SJSA1 (cell line): ENCODE measurements around the gene PACSIN2. TPM values are rescaled to one million over a fixed set of nuclear protein-coding genes. Genes with fewer than 3 reads are reported as not detected.

Experiments used
- DNase-seq, 2 experiments: peaks; one replicate each; pipeline ENCODE4 v3.0.0-alpha.2; 2015 to 2020; ENCODE audit warnings: low spot score in 2 of 2, low read depth in 1 of 2
- H3K27ac ChIP-seq: fragments of 250-450 bp; sonication (Bioruptor Pico); 2 replicates; pipeline ENCODE4 v1.5.1; 2020; ENCODE audit warnings: mild to moderate bottlenecking, moderate library complexity
- H3K27me3 ChIP-seq: fragments of 250-450 bp; sonication (Bioruptor Pico); replicated peaks from 2 replicates; pipeline ENCODE4 v1.5.1; 2020; ENCODE audit warnings: mild to moderate bottlenecking, moderate library complexity
- H3K36me3 ChIP-seq: fragments of 250-450 bp; sonication (Bioruptor Pico); 2 replicates; pipeline ENCODE4 v1.5.1; 2020; ENCODE audit warnings: mild to moderate bottlenecking
- H3K4me1 ChIP-seq: fragments of 250-450 bp; sonication (Bioruptor Pico); replicated peaks from 2 replicates; pipeline ENCODE4 v1.6.1; 2021; ENCODE audit warnings: mild to moderate bottlenecking
- H3K4me3 ChIP-seq: fragments of 250-450 bp; sonication (Bioruptor Pico); 2 replicates; pipeline ENCODE4 v1.5.1; 2020; ENCODE audit warnings: mild to moderate bottlenecking
- H3K9me3 ChIP-seq: fragments of 250-450 bp; sonication (Bioruptor Pico); replicated peaks from 2 replicates; pipeline ENCODE4 v1.5.1; 2020; ENCODE audit warnings: mild to moderate bottlenecking
- total RNA-seq: library from RNA; depleted of rRNA; stranded (reverse); fragments of >200 nt; shearing (Covaris generic); gene quantifications from 2 replicates; pipeline ENCODE4 v1.2.3, GENCODE V29; 2014

PACSIN2 gene
- total RNA-seq, 1 experiment from 2014 or later, result 98.3 TPM

DNA sequence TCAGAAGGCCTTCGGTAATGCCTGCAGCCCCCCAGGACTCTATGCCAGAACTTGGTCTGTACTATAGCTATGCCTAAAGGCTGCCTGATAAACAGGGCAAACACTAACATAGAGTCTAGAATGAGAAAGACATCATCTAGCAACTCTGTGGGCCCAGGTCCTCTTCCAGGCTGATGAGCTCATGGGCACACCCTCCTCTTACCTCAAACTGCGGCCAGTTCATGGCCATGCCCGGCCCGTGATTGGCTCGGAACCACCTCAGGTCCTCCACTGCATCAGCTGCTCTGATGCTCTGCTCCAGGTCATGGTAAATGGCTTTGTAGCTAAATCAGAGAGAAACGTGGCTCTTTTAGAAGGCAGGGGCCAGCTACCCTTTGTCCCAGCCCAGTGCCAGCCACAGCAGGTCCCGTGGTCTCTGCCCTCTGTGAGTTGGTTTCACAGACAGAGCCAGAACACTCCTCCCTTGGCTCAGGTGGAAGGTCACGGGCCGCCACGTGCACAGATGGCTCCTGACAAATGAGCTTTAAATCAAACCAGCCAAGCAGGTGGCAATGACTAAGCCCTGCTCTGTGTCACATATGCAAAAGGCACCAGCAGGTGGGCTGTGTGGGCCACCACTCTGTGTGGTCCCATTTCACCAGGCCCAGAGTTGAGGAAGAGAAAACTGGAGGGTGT, 132.8 kb downstream of the PACSIN2 start:
- peaks cover 100% of the 10 kb centered on the region for H3K36me3 ChIP-seq
- no peaks in the 10 kb centered on the region for H3K27me3 ChIP-seq
- H3K9me3 ChIP-seq, result no peaks in the 10 kb centered on the region
- no peak for DNase-seq
- H3K4me1 ChIP-seq, result 0 out of 2 replicates have a peak, but pooled peaks cover 3% of the 10 kb centered on the region
- no peak overlapping the region for H3K27ac ChIP-seq
- no peak overlapping the region for H3K4me3 ChIP-seq

DNA sequence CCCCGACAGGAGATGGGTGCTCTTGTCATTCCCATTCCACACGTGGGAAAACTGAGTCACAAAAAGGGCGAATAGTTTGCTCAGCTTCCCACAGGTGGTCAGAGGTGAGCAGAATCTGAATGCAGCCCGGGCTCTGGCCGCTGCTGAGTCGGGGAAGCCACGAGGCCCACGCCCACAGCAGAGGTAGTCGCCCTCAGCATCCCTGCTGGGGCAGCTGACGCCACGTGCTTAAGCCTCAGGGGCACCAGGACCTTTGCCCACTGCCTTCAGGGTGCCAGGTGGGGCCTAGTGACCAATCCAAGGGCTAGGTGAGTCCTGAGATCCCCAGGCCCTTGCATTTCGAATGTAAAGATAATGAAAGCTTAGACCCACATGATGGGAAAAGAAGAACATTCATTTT, 133.7 kb downstream of the PACSIN2 start:
- Histone ChIP-seq H3K36me3 (peaks cover 100% of the 10 kb centered on the region), H3K27ac (no peak overlapping the region), H3K9me3 (no peaks in the 10 kb centered on the region), H3K27me3 (no peaks in the 10 kb centered on the region), H3K4me3 (no peak overlapping the region), H3K4me1 (0 out of 2 replicates have a peak, but pooled peaks cover 3% of the 10 kb centered on the region)
- no peak for DNase-seq

GRCh38 chr22:42880815-42881214, 134.1 kb downstream of the PACSIN2 start:
- Histone ChIP-seq H3K27ac (no peak overlapping the region), H3K27me3 (no peaks in the 10 kb centered on the region), H3K4me3 (no peak overlapping the region), H3K9me3 (no peaks in the 10 kb centered on the region), H3K4me1 (0 out of 2 replicates have a peak, but pooled peaks cover 3% of the 10 kb centered on the region), H3K36me3 (peaks cover 100% of the 10 kb centered on the region)
- no peak for DNase-seq

- Histone ChIP-seq H3K27me3 (no peaks in the 10 kb centered on the region), H3K36me3 (peaks cover 100% of the 10 kb centered on the region)
Observed at GRCh38 chr22:42879371-42880021, 135.5 kb downstream of the PACSIN2 start.

GRCh38 chr22:42878561-42879305, 136.2 kb downstream of the PACSIN2 start:
- Histone ChIP-seq H3K4me3 (no peak overlapping the region), H3K27ac (no peak overlapping the region), H3K9me3 (no peaks in the 10 kb centered on the region), H3K27me3 (no peaks in the 10 kb centered on the region), H3K4me1 (no peaks in the 10 kb centered on the region), H3K36me3 (peaks cover 100% of the 10 kb centered on the region)
- DNase-seq, result no peak

More at GRCh38 chr22:42879371-42880021, 135.5 kb downstream of the PACSIN2 start:
- no peak overlapping the region for H3K27ac ChIP-seq
- no peak overlapping the region for H3K4me3 ChIP-seq
- no peaks in the 10 kb centered on the region for H3K9me3 ChIP-seq
- no peaks in the 10 kb centered on the region for H3K4me1 ChIP-seq
- DNase-seq, result no peak

DNA sequence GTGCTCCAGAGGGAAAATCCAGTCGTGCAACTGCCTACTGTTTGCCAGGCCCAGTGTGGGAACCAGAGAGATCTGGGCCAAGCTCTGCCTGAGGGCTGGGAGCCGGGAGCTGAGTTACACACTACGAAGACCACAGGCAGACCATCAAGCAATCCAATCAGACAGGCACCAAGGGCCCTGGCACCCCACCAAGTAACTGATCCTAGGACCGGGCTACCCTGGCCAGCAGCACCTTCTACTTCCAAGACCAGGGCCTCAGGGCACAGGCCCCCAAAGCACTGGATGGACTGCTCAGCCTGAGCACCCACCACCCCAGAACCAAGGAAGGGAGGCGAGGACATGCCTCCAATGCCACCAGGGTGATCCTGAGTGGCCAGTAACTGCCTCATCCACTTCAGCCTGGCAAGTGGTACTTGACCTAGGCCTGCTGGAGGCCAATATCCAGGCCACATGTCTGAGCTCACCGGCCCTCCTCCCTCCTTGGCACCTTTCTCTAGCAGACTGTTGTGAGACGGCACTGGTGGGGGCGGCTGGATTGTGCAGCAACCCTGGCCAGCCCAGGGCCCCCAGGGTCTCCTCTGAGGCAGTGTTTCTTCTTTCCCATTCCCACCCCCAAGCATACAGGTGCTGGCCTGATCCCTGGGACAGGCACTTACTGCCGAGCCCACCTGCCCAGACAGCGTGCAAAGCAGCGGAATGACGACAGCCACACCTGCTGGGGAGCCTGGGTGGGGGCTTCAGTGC, 137.2 kb downstream of the PACSIN2 start:
- peaks cover 98% of the 10 kb centered on the region for H3K36me3 ChIP-seq
- no peak for DNase-seq
- no peak overlapping the region for H3K27ac ChIP-seq
- H3K4me3 ChIP-seq, result no peak overlapping the region
- H3K4me1 ChIP-seq, result no peaks in the 10 kb centered on the region
- no peaks in the 10 kb centered on the region for H3K27me3 ChIP-seq
- H3K9me3 ChIP-seq, result no peaks in the 10 kb centered on the region

DNA sequence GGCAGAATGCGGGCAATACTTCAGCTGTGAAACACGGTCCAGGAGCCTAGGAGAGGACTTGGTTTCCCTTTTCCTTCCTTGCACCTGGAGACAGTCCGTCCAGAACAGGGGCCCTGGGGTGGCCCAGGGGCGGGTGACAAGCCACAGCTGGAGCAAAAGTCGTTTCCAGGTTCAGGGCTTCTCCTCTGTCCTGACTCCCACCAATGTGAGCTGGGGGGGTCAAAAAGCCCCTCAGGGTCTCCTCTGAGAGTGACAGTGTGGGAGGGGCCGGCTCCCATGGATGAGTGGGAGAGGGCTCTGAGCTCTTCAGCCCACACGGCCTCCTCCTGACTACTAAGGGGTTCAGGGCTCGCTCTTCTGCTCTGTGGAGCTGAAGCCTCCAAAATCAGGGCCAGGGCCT, 137.8 kb downstream of the PACSIN2 start:
- peaks cover 98% of the 10 kb centered on the region for H3K36me3 ChIP-seq

GRCh38 chr22:42876041-42876440, 138.9 kb downstream of the PACSIN2 start:
- DNase-seq, result no peak
- Histone ChIP-seq H3K36me3 (peaks cover 98% of the 10 kb centered on the region), H3K4me1 (no peaks in the 10 kb centered on the region), H3K27me3 (no peaks in the 10 kb centered on the region), H3K4me3 (no peak overlapping the region), H3K9me3 (no peaks in the 10 kb centered on the region), H3K27ac (no peak overlapping the region)

More for the DNA sequence above, 137.8 kb downstream of the PACSIN2 start:
- Histone ChIP-seq H3K27ac (no peak overlapping the region), H3K4me3 (no peak overlapping the region), H3K9me3 (no peaks in the 10 kb centered on the region), H3K4me1 (no peaks in the 10 kb centered on the region), H3K27me3 (no peaks in the 10 kb centered on the region)
- no peak for DNase-seq

- H3K27ac ChIP-seq, result no peak overlapping the region
- H3K27me3 ChIP-seq, result no peaks in the 10 kb centered on the region
- no peaks in the 10 kb centered on the region for H3K9me3 ChIP-seq
- peaks cover 96% of the 10 kb centered on the region for H3K36me3 ChIP-seq
- H3K4me3 ChIP-seq, result no peak overlapping the region
- H3K4me1 ChIP-seq, result no peaks in the 10 kb centered on the region
- no peak for DNase-seq
Observed at GRCh38 chr22:42874010-42874409, 140.9 kb downstream of the PACSIN2 start.

GRCh38 chr22:42873356-42873755, 141.6 kb downstream of the PACSIN2 start:
- Histone ChIP-seq H3K9me3 (no peaks in the 10 kb centered on the region), H3K36me3 (peaks cover 94% of the 10 kb centered on the region), H3K27ac (no peak overlapping the region), H3K4me1 (no peaks in the 10 kb centered on the region), H3K4me3 (no peak overlapping the region), H3K27me3 (no peaks in the 10 kb centered on the region)
- no peak for DNase-seq

DNA sequence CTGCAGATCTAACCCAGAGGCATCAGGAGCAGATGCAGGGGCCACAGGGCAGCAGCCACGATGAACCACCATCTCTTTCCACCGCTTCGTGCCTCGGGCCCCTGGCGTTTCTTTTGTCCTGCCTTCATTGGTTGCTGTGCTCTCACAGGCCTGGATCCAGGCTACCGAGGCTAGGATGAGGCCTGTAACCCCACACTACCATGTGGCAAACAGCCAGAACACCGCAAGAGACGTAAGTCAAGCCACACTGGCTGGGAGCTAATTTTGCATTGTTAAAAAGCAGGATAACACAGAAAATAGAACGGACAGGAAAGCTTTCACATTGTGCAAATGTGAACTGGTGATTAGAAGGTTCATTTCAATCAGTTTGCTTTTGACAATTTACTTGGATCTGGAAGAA, 142.1 kb downstream of the PACSIN2 start:
- Histone ChIP-seq H3K36me3 (peaks cover 92% of the 10 kb centered on the region), H3K9me3 (no peaks in the 10 kb centered on the region), H3K27me3 (no peaks in the 10 kb centered on the region), H3K4me1 (no peaks in the 10 kb centered on the region), H3K4me3 (no peak overlapping the region), H3K27ac (no peak overlapping the region)
- DNase-seq, result no peak

- H3K27me3 ChIP-seq, result no peaks in the 10 kb centered on the region
- no peaks in the 10 kb centered on the region for H3K9me3 ChIP-seq
- H3K27ac ChIP-seq, result no peak overlapping the region
- DNase-seq, result no peak
- H3K4me1 ChIP-seq, result peaks cover 4% of the 10 kb centered on the region
- H3K36me3 ChIP-seq, result peaks cover 88% of the 10 kb centered on the region
- H3K4me3 ChIP-seq, result no peak overlapping the region
Observed at GRCh38 chr22:42871146-42872050, 143.6 kb downstream of the PACSIN2 start.
